GM20000 (cell line): ENCODE data around the gene DPPA2.

ENCODE experiments used
- DNase-seq: peaks from one replicate; pipeline ENCODE4 v3.0.0; 2012; ENCODE audit warnings: low spot score
- TF ChIP-seq, protein P1 (sequence below): IDR thresholded peaks from 2 replicates; pipeline ENCODE4 v1.5.1; 2012; ENCODE audit warnings: mild to moderate bottlenecking, control low read depth; ENCODE audit errors: extremely low read depth, missing control alignments

DPPA2 gene

DNA sequence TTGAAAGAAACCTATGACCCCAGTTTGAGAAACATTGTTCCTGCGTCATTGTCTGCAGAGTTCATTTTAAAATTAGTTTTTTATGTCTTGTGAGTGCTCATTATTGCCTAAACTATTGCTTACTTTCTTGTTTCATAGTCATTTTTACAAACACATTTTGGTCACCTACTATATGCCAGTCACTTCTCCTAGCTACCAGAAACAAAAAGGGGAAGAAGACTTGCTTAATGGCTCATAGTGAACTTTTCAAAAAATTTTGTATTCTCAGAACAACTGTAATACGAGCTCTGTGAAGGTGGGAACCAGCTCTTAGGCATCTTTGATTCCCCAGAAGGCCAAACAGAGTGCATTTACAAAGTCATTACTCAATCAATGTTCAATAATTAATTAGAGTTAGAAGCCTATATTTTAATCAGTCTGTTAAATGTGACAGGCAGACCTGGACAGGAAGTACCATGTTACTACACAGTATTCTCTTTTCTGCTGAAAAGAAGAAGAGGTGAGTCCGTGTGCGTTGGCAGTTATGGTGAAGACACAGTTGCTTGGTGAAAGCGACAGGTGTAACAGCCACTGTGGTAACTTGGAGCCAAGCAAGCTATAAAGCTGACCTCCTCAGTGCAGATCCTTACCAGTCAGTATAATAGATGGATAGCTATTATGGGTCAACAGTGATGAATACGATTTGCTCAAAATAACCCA lies 46.6 kb downstream of the DPPA2 start:
- no peak for DNase-seq

DNA sequence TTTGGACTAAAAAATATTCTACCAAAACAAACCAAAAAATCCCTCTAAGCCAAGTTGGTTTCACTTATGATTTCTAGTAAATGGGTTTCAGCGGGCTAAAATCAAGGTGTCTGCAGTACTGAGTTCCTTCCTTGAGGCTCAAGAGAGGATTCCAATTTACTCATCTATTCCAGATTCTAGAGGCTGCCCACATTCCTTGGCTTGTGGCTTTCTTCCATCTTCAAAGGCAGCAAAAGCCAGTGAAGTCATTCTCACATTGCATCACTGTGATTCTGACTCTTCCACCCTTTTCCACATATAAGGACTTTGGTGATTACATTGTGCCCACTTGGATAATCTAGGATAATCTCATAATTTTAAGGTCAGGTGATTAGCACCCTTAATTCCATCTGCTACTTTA lies 48.1 kb downstream of the DPPA2 start:
- TF ChIP-seq, protein P1, sequence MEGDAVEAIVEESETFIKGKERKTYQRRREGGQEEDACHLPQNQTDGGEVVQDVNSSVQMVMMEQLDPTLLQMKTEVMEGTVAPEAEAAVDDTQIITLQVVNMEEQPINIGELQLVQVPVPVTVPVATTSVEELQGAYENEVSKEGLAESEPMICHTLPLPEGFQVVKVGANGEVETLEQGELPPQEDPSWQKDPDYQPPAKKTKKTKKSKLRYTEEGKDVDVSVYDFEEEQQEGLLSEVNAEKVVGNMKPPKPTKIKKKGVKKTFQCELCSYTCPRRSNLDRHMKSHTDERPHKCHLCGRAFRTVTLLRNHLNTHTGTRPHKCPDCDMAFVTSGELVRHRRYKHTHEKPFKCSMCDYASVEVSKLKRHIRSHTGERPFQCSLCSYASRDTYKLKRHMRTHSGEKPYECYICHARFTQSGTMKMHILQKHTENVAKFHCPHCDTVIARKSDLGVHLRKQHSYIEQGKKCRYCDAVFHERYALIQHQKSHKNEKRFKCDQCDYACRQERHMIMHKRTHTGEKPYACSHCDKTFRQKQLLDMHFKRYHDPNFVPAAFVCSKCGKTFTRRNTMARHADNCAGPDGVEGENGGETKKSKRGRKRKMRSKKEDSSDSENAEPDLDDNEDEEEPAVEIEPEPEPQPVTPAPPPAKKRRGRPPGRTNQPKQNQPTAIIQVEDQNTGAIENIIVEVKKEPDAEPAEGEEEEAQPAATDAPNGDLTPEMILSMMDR, result no peak
- DNase-seq, result no peak

More for the DNA sequence above, 46.6 kb downstream of the DPPA2 start:
- TF ChIP-seq, protein P1, result no peak

DNA sequence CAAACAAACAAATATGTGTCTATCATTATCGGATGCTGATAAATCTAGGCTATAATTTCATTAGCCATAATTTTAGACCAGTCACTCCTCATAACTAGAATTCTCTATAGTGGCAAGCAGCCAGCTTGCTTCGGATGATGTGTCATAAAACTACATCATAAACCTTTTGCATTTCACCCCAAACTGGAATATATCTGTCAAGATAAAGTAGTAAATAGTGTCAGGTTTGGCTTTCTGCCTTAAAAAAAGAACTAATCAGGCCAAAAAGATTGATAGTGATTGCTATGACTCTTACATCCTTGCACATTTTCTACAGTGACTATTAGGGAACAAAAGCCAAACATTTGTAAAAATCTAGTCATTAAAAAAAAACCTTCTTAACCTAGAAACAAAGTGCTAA lies 51.0 kb downstream of the DPPA2 start:
- DNase-seq, result no peak
- TF ChIP-seq, protein P1, result no peak

DNA sequence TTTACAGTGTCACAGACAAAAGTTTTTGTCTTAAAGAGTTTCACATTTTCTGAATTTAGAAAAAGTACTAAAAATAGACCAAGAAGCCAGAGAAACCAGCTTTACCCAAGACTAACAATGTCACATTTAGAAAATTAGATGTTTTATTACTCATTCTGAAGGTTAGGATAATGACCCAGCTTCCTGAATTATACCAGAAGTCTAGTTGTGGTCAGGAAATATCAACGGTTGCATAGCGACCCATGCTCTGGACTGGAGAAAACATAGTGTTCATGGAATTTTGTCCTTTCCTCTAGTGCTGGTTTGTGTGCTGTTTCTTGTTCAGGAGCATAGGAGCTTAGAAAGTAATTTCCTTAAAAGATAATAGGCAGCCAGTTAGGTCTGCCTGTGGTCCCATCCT lies 59.0 kb downstream of the DPPA2 start:
- TF ChIP-seq, protein P1, result no peak
- no peak for DNase-seq

DNA sequence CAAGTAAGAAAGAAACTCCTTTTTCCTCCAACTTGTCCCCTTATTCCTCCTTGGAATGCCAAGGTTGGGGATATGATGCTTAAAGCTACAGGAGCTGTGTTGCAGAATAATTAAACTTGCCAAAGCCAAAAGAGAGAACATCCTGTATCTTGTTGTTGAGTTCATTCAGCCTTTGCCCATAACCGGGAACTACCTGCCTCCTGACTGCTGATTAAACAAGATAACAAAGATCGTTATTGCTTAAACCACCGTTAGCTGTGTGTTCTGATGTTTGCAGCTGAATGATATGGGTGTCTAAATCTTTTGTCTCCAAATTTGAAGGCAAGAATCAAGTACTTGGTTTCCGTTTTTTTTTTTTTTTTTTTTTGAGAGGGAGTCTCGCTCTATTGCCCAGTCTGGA lies 61.5 kb downstream of the DPPA2 start:
- DNase-seq, result no peak
- TF ChIP-seq, protein P1, result no peak

DNA sequence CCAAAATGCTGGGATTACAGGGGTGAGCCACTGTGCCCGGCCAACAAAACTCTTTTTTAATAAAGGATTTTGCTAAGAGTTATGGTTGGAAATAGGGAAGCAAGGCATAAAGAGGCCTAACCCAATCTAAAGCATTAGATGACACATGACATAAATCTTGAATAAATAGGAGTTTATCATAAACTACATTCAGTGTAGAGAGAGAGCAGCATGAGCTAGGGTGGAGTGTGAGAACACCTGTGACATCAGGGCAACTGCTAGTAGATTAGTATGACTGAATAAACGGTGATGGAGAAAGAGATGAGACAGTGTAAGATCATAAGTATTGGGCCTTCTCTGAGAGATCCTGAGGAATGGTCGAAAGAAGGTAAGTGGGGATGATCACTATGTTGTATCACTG lies 63.7 kb downstream of the DPPA2 start:
- TF ChIP-seq, protein P1, result no peak

More for the DNA sequence above, 63.7 kb downstream of the DPPA2 start:
- DNase-seq, result no peak
